HG03139 (cell line): ENCODE results near the gene FBN1.

Source experiments
- ATAC-seq: cut with Tn5 transposase; IDR thresholded peaks from one replicate; pipeline ENCODE4 v1.9.1; 2021; ENCODE audit not compliant: unreplicated experiment

The FBN1 gene

GRCh38 chr15:48623456-48623855 is 22.1 kb downstream of the FBN1 start:
- ATAC-seq, result no peak

GRCh38 chr15:48622237-48622636 is 23.3 kb downstream of the FBN1 start:
- ATAC-seq, result no peak

- ATAC-seq, result no peak
Measured at GRCh38 chr15:48619446-48619845, 26.1 kb downstream of the FBN1 start.

- ATAC-seq, result no peak
Measured at GRCh38 chr15:48617619-48618018, 27.9 kb downstream of the FBN1 start.

GRCh38 chr15:48616216-48616615 is 29.3 kb downstream of the FBN1 start:
- ATAC-seq, result no peak

- no peak for ATAC-seq
Measured at GRCh38 chr15:48614051-48614450, 31.5 kb downstream of the FBN1 start.

- no peak for ATAC-seq
Measured at GRCh38 chr15:48609486-48609885, 36.0 kb downstream of the FBN1 start.

- ATAC-seq, result no peak
Measured at GRCh38 chr15:48607846-48608245, 37.7 kb downstream of the FBN1 start.

GRCh38 chr15:48604567-48604966 is 40.9 kb downstream of the FBN1 start:
- ATAC-seq, result no peak

- no peak for ATAC-seq
Measured at GRCh38 chr15:48603922-48604321, 41.6 kb downstream of the FBN1 start.

- no peak for ATAC-seq
Measured at GRCh38 chr15:48603123-48603500, 42.4 kb downstream of the FBN1 start.

GRCh38 chr15:48602358-48603122 is 43.0 kb downstream of the FBN1 start:
- no peak for ATAC-seq

GRCh38 chr15:48601095-48601494 is 44.4 kb downstream of the FBN1 start:
- ATAC-seq, result no peak

GRCh38 chr15:48596841-48597240 is 48.7 kb downstream of the FBN1 start:
- ATAC-seq, result no peak

GRCh38 chr15:48596415-48596814 is 49.1 kb downstream of the FBN1 start:
- no peak for ATAC-seq

GRCh38 chr15:48595981-48596380 is 49.5 kb downstream of the FBN1 start:
- no peak for ATAC-seq

- ATAC-seq, result no peak
Measured at GRCh38 chr15:48592933-48593332, 52.6 kb downstream of the FBN1 start.

- no peak for ATAC-seq
Measured at GRCh38 chr15:48592221-48592731, 53.2 kb downstream of the FBN1 start.

GRCh38 chr15:48590723-48591122 is 54.8 kb downstream of the FBN1 start:
- ATAC-seq, result no peak

GRCh38 chr15:48584812-48585563 is 60.5 kb downstream of the FBN1 start:
- no peak for ATAC-seq

GRCh38 chr15:48584090-48584811 is 61.3 kb downstream of the FBN1 start:
- ATAC-seq, result no peak
